HEK293 (cell line): Measurements from ENCODE around the gene PHYHD1.

Experiments used
- TF ChIP-seq, protein P1 (sequence below): sonication (generic); formaldehyde crosslinking; IDR thresholded peaks from 2 replicates; pipeline ENCODE4 v1.8.1; 2022; ENCODE audit warnings: mild to moderate bottlenecking, moderate library complexity, missing genetic modification reagents
- TF ChIP-seq, protein P2 (sequence below): fragments of 450-650 bp; formaldehyde crosslinking; IDR thresholded peaks from 2 replicates; pipeline ENCODE4 v1.5.1; 2016; ENCODE audit warnings: missing biosample characterization, missing genetic modification characterization
- TF ChIP-seq, protein P3 (sequence below): fragments of 450-650 bp; formaldehyde crosslinking; IDR thresholded peaks from 2 replicates; pipeline ENCODE4 v1.5.1; 2016; ENCODE audit warnings: missing biosample characterization, missing genetic modification characterization

DNA sequence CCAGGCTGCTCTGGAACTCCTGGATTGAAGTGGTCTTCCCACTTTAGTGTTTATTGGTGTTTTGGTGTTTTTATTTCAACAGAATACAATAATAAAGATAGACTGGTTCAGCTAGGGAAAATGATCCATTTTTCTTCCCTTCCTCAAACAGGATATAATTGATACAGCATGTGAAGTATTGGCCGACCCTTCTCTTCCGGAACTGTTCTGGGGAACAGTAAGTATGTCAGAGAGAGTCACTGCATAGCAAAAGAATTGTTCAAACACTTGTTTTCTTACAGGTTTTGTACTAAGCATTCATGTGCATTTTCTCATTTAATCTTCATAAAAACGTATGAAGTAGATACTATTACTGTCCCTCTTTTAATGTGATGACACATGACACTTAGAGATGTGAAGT is 58.3 kb downstream of the PHYHD1 start:
- TF ChIP-seq, protein P1, sequence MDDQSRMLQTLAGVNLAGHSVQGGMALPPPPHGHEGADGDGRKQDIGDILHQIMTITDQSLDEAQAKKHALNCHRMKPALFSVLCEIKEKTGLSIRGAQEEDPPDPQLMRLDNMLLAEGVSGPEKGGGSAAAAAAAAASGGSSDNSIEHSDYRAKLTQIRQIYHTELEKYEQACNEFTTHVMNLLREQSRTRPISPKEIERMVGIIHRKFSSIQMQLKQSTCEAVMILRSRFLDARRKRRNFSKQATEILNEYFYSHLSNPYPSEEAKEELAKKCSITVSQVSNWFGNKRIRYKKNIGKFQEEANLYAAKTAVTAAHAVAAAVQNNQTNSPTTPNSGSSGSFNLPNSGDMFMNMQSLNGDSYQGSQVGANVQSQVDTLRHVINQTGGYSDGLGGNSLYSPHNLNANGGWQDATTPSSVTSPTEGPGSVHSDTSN: no peak
- TF ChIP-seq, protein P2, sequence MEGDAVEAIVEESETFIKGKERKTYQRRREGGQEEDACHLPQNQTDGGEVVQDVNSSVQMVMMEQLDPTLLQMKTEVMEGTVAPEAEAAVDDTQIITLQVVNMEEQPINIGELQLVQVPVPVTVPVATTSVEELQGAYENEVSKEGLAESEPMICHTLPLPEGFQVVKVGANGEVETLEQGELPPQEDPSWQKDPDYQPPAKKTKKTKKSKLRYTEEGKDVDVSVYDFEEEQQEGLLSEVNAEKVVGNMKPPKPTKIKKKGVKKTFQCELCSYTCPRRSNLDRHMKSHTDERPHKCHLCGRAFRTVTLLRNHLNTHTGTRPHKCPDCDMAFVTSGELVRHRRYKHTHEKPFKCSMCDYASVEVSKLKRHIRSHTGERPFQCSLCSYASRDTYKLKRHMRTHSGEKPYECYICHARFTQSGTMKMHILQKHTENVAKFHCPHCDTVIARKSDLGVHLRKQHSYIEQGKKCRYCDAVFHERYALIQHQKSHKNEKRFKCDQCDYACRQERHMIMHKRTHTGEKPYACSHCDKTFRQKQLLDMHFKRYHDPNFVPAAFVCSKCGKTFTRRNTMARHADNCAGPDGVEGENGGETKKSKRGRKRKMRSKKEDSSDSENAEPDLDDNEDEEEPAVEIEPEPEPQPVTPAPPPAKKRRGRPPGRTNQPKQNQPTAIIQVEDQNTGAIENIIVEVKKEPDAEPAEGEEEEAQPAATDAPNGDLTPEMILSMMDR (tag by site-specific recombination): no peak
- TF ChIP-seq, protein P3, sequence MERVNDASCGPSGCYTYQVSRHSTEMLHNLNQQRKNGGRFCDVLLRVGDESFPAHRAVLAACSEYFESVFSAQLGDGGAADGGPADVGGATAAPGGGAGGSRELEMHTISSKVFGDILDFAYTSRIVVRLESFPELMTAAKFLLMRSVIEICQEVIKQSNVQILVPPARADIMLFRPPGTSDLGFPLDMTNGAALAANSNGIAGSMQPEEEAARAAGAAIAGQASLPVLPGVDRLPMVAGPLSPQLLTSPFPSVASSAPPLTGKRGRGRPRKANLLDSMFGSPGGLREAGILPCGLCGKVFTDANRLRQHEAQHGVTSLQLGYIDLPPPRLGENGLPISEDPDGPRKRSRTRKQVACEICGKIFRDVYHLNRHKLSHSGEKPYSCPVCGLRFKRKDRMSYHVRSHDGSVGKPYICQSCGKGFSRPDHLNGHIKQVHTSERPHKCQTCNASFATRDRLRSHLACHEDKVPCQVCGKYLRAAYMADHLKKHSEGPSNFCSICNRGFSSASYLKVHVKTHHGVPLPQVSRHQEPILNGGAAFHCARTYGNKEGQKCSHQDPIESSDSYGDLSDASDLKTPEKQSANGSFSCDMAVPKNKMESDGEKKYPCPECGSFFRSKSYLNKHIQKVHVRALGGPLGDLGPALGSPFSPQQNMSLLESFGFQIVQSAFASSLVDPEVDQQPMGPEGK: no peak
